GM18511 (cell line): ENCODE results near the gene OR8B4.
"Not testable (repeated sequence)": the region's sequence is repeated elsewhere in the genome, so short reads cannot be mapped to it uniquely, and the experiment has no call there.

Source experiments
- ATAC-seq: cut with Tn5 transposase; IDR thresholded peaks from one replicate; pipeline ENCODE4 v1.9.1; 2021; ENCODE audit warnings: mild to moderate bottlenecking, moderate library complexity; ENCODE audit not compliant: unreplicated experiment

Gene OR8B4

DNA sequence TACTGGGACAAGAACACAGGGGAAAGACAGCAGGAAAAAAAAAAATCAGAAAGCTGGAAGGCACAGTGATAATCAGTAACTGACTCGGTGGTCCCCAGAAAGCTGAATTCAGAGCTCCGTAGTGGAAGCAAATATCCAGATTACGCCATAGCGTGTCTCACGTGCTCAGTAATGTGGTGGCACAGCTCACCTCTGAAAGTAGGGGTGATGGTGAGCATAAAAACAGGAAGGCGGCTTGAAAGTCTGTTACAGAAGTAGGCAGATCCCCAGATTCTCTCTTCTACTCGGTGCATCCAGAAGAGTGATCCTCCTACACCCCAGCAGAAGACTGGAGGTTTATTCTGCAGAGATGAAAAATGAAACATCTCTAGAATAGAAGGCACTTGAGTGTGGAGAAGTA, 14.8 kb downstream of the OR8B4 start:
- ATAC-seq: no peak

DNA sequence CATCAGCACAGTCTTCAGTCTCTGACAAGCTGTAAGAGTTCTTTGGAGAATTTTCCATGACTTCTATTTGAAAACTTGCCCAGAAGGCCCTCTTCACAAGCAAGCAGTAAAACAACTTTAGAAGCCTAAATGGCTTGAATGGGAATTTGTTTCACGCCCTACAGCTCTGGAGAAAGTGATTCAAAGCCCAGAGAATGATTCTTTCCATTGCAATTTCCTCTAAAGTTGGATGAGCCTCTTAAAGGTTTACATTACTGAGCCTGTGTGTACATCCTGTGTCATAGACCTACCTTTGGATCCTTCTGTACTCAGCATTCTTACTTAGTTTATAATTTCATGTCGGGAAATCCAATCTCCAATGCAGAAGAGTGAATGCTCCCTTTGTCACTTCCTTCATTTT, 19.1 kb downstream of the OR8B4 start:
- no peak for ATAC-seq

DNA sequence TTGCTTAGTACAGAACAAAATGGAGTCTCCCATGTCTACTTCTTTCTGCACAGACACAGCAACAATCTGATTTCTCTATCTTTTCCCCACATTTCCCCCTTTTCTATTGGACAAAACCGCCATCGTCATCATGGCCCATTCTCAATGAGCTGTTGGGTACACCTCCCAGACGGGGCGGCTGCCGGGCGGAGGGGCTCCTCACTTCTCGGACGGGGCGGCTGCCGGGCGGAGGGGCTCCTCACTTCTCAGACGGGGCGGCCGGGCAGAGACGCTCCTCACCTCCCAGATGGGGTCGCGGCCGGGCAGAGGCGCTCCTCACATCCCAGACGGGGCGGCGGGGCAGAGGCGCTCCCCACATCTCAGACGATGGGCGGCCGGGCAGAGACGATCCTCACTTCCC, 21.5 kb downstream of the OR8B4 start:
- ATAC-seq: not testable (repeated sequence)

DNA sequence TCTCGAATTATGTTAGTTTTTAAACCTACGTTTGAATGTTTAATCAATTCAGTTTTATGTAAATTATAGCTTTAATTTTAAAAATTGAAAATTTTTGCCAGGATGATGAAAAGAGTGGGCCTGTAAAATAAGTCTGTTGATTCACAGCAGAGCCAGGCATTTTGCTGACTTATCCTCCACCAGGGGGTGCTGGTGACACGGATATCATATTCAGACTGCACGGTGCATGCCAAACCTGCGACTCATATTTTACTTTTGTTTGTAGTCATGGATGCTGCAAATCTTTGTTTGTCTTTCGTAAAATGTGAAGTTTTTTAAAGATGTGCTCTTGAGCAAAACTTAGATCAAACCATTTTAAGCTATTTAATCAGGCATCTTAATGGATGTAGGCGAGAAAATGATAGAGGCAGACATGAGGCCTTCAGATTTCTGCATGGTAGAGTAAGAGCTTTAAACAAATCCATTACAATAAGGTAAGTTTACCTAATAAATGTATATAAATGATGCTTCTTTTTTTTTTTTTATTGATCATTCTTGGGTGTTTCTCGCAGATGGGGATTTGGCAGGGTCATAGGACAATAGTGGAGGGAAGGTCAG, 22.2 kb downstream of the OR8B4 start:
- peak; percentile 94 for ATAC-seq

DNA sequence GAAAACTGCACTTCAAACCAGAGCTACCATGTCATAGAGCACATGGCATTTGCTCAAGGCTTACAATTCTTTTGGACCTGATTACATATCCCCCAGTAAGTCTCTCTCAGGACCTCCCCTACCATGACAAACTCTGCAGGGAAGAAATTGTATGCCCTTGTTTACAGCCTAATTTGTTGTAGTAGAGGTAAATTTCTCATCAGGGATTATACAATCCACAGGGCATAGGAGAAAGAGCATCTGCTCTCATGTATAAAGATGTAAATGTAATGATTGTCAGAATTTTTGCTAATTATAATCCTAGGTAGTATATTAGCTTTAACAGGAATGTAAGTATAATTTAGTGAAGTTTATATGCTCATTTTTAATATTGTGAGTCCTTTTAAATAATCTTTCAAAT, 25.7 kb downstream of the OR8B4 start, which contains the start of gene OR8B3:
TSS of gene OR8B3 (minus strand) at position 101 of the 400 bp plus-strand sequence. CDS start 1,673 bp downstream, outside the sequence.
- ATAC-seq: no peak

- not testable (repeated sequence) for ATAC-seq
Measured at GRCh38 chr11:124396847-124397246, 27.8 kb downstream of the OR8B4 start.

DNA sequence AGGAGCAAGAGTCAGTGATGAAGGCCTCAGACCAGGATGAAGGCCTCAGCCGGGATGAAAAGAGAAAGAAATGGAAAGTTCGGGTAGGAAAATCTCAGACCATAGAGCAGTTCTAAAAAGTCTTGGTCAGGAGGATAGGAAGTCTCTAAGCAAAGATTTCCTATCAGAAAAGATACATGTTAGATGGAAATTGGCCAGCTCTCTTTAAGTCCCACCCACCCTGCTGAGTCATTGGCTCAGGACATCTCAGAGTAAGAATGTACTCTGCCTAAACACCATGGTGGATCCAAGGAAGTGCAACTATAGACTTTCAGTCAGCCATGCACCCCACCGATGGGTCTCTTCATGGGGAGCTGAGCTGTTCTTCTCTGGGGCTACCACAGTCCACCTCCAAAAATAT, 30.3 kb downstream of the OR8B4 start:
- no peak for ATAC-seq

GRCh38 chr11:124384399-124384798, 40.3 kb downstream of the OR8B4 start, which contains the start of gene OR8B2:
OR8B2 (minus strand) TSS chr11:124384499; CDS start chr11:124383343, 1,156 bp downstream.
- ATAC-seq: no peak

GRCh38 chr11:124382857-124383256, 41.8 kb downstream of the OR8B4 start:
- not testable (repeated sequence) for ATAC-seq

DNA sequence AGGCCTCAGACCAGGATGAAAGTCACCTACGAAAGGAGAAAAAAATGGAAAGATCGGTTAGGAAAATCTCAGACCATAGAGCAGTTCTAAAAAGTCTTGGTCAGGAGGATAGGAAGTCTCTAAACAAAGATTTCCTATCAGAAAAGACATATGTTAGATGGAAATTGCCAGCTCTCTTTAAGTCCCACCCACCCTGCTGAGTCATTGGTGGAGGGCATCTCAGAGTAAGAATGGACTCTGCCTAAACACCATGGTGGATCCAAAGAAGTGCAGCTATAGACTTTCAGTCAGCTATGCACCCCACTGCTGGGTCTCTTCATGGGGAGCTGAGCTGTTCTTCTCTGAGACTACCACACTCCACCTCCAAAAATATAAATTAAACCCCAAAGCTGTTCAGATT, 44.1 kb downstream of the OR8B4 start:
- no peak for ATAC-seq

DNA sequence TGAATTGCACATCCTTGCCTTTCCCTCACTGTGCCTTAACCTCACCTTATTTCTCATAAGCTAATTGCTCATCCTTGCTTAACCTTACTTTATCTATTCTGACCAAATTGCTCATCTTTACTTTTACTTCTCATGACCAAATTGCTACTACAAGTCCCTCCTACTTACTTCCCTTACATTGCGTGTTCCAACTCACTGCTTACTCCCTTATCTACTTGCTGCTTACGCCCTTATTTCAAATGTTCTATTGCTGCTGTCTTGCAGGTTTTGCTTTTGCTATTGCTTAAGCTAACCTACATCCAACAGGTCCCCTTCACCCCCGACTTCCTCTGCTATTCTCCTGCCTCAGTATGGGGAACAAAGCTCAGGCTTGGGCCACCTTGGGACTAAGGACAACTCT, 48.4 kb downstream of the OR8B4 start:
- no peak for ATAC-seq
